H9 (cell line): ENCODE measurements around the gene WDFY1. TPM values are rescaled to one million over a fixed set of nuclear protein-coding genes. Genes with fewer than 3 reads are reported as not detected.

Experiments
- DNase-seq: peaks from one replicate; pipeline ENCODE4 v3.0.0-alpha.2; 2017
- H2AFZ ChIP-seq: one replicate; pipeline ENCODE4 v1.6.1; 2013; ENCODE audit warnings: mild to moderate bottlenecking, low read length, control low read depth, moderate library complexity
- H2AK5ac ChIP-seq: 2 replicates; pipeline ENCODE4 v1.6.1; 2013; ENCODE audit warnings: low read length, control low read depth, mixed read lengths; ENCODE audit not compliant: insufficient read length
- H2BK120ac ChIP-seq: one replicate; pipeline ENCODE4 v1.6.1; 2013; ENCODE audit warnings: low read depth, mild to moderate bottlenecking, low read length, control low read depth, inconsistent platforms; ENCODE audit not compliant: poor library complexity, severe bottlenecking
- H2BK12ac ChIP-seq: 2 replicates; pipeline ENCODE4 v1.6.1; 2013; ENCODE audit warnings: low read length, control low read depth, mixed read lengths, low read depth; ENCODE audit not compliant: insufficient read length
- H2BK15ac ChIP-seq: 2 replicates; pipeline ENCODE4 v1.6.1; 2013; ENCODE audit warnings: low read depth, low read length, control low read depth
- H2BK20ac ChIP-seq: one replicate; pipeline ENCODE4 v1.6.1; 2013; ENCODE audit warnings: low read depth, mild to moderate bottlenecking, low read length, control low read depth, inconsistent platforms; ENCODE audit not compliant: poor library complexity, severe bottlenecking
- H2BK5ac ChIP-seq: 2 replicates; pipeline ENCODE4 v1.6.1; 2013; ENCODE audit warnings: low read length, control low read depth, mixed read lengths; ENCODE audit not compliant: insufficient read length
- H3K14ac ChIP-seq: 2 replicates; pipeline ENCODE4 v1.6.1; 2013; ENCODE audit warnings: low read length, control low read depth; ENCODE audit not compliant: insufficient read depth
- H3K18ac ChIP-seq: 2 replicates; pipeline ENCODE4 v1.6.1; 2013; ENCODE audit warnings: low read depth, mild to moderate bottlenecking, mixed read lengths, low read length, control low read depth; ENCODE audit not compliant: insufficient read length
- H3K23ac ChIP-seq: 2 replicates; pipeline ENCODE4 v1.6.1; 2013; ENCODE audit warnings: low read length, control low read depth, mixed read lengths, low read depth; ENCODE audit not compliant: insufficient read length
- H3K23me2 ChIP-seq: 2 replicates; pipeline ENCODE4 v1.6.1; 2013; ENCODE audit warnings: low read depth, mild to moderate bottlenecking, mixed read lengths, low read length, control low read depth; ENCODE audit not compliant: insufficient read length, poor library complexity, severe bottlenecking
- H3K27ac ChIP-seq: 2 replicates; pipeline ENCODE4 v1.5.1; 2013; ENCODE audit warnings: low read length, control low read depth, mixed read lengths, low read depth; ENCODE audit not compliant: insufficient read length
- H3K27me3 ChIP-seq: 2 replicates; pipeline ENCODE4 v1.6.1; 2013; ENCODE audit warnings: low read length, control low read depth, inconsistent platforms; ENCODE audit not compliant: insufficient read depth
- H3K4ac ChIP-seq: 2 replicates; pipeline ENCODE4 v1.6.1; 2013; ENCODE audit warnings: low read depth, mild to moderate bottlenecking, control low read depth, inconsistent platforms, low read length, moderate library complexity
- H3K4me1 ChIP-seq: 2 replicates; pipeline ENCODE4 v1.6.1; 2013; ENCODE audit warnings: low read length, control low read depth, inconsistent platforms; ENCODE audit not compliant: insufficient read depth
- H3K4me2 ChIP-seq: 2 replicates; pipeline ENCODE4 v1.6.1; 2013; ENCODE audit warnings: low read length, control low read depth, mixed read lengths; ENCODE audit not compliant: insufficient read length, insufficient read depth
- H3K56ac ChIP-seq: 2 replicates; pipeline ENCODE4 v1.6.1; 2013; ENCODE audit warnings: low read depth, mild to moderate bottlenecking, mixed read lengths, low read length, control low read depth; ENCODE audit not compliant: insufficient read length
- H3K79me1 ChIP-seq: 2 replicates; pipeline ENCODE4 v1.6.1; 2013; ENCODE audit warnings: low read depth, mild to moderate bottlenecking, moderate library complexity, low read length, control low read depth, inconsistent platforms; ENCODE audit not compliant: insufficient read depth, poor library complexity, severe bottlenecking
- H3K79me2 ChIP-seq: 2 replicates; pipeline ENCODE4 v1.6.1; 2013; ENCODE audit warnings: low read length, control low read depth, inconsistent platforms; ENCODE audit not compliant: insufficient read depth
- H3K9ac ChIP-seq: 2 replicates; pipeline ENCODE4 v1.6.1; 2013; ENCODE audit warnings: low read length, control low read depth, mixed read lengths; ENCODE audit not compliant: insufficient read length; ENCODE audit errors: extremely low read depth
- H3K9me3 ChIP-seq: one replicate; pipeline ENCODE4 v1.6.1; 2013; ENCODE audit warnings: low read depth, low read length, inconsistent platforms; ENCODE audit not compliant: control insufficient read depth
- H3T11ph ChIP-seq: one replicate; pipeline ENCODE4 v1.6.1; 2013; ENCODE audit warnings: mild to moderate bottlenecking, low read length, control low read depth, inconsistent platforms
- H4K20me1 ChIP-seq: one replicate; pipeline ENCODE4 v1.6.1; 2013; ENCODE audit not compliant: control insufficient read depth, insufficient read length, insufficient read depth
- H4K5ac ChIP-seq: 2 replicates; pipeline ENCODE4 v1.6.1; 2013; ENCODE audit warnings: low read depth, mild to moderate bottlenecking, mixed read lengths, low read length, control low read depth; ENCODE audit not compliant: insufficient read length
- H4K8ac ChIP-seq: replicated peaks from 2 replicates; pipeline ENCODE4 v1.6.1; 2013; ENCODE audit warnings: low read length, control low read depth, mixed read lengths, low read depth; ENCODE audit not compliant: insufficient read length
- H4K91ac ChIP-seq: 2 replicates; pipeline ENCODE4 v1.6.1; 2013; ENCODE audit warnings: low read depth, mild to moderate bottlenecking, moderate library complexity, mixed read lengths, low read length, control low read depth; ENCODE audit not compliant: insufficient read length
- H3K27ac Mint-ChIP-seq, 3 experiments: 2 replicates in 2 of 3; 3 replicates in 1 of 3; pipeline ENCODE4 v1.8.0; 2020 to 2021; ENCODE audit warnings: mixed read lengths in 3 of 3, mild to moderate bottlenecking in 1 of 3, moderate library complexity in 1 of 3
- H3K27me3 Mint-ChIP-seq: 2 replicates; pipeline ENCODE4 v1.8.0; 2021; ENCODE audit warnings: low read depth, mild to moderate bottlenecking, moderate library complexity, mixed read lengths
- H3K36me3 Mint-ChIP-seq, 3 experiments: 2 replicates in 2 of 3; 3 replicates in 1 of 3; pipeline ENCODE4 v1.8.0; 2020 to 2021; ENCODE audit warnings: low read depth in 3 of 3, mixed read lengths in 3 of 3; ENCODE audit not compliant: insufficient read depth in 1 of 3
- H3K4me1 Mint-ChIP-seq, 2 experiments: 2 replicates each; pipeline ENCODE4 v1.8.0; 2020; ENCODE audit warnings: mixed read lengths in 2 of 2
- H3K4me3 Mint-ChIP-seq, 2 experiments: 2 replicates in 1 of 2; 3 replicates in 1 of 2; pipeline ENCODE4 v1.8.0; 2020 to 2021; ENCODE audit warnings: mild to moderate bottlenecking in 2 of 2, mixed read lengths in 2 of 2, moderate library complexity in 1 of 2
- H3K9me3 Mint-ChIP-seq, 2 experiments: 2 replicates in 1 of 2; 3 replicates in 1 of 2; pipeline ENCODE4 v1.8.0; 2020; ENCODE audit warnings: mild to moderate bottlenecking in 2 of 2, mixed read lengths in 2 of 2, moderate library complexity in 1 of 2
- CTCF ChIP-seq: fragments of 200-600 bp; sonication (generic); conservative IDR thresholded peaks from 3 replicates; pipeline ENCODE4 v1.8.0; 2021; ENCODE audit warnings: antibody characterized with exemption, mild to moderate bottlenecking
- WGBS: extraction: QIAGEN DNeasy Blood & Tissue Kit; methylation state at CpG from one replicate; pipeline ENCODE4 v1.1.7; 2013; ENCODE audit warnings: missing lambda C conversion rate, low lambda C conversion rate, mixed read lengths; ENCODE audit not compliant: insufficient read length; ENCODE audit errors: extremely low coverage; 5-methylcytosine and 5-hydroxymethylcytosine counted together
- total RNA-seq: library from RNA; stranded (reverse); gene quantifications from 2 replicates; pipeline ENCODE4 v1.2.1, GENCODE V29; 2021

WDFY1 gene
- total RNA-seq, 1 experiment from 2014 or later = 54.1 TPM

- H4K20me1 ChIP-seq = no peaks in the 10 kb centered on the region
- no peak overlapping the region for H3K4me3 Mint-ChIP-seq
- H3K79me1 ChIP-seq = no peaks in the 10 kb centered on the region
- H3K79me2 ChIP-seq = no peaks in the 10 kb centered on the region
- H3K56ac ChIP-seq = no peak overlapping the region
- H3K23ac ChIP-seq = no peak overlapping the region
- H3K23me2 ChIP-seq = no peaks in the 10 kb centered on the region
- peaks cover 4 to 12% of the 10 kb centered on the region in 2 experiments; a peak in 3 of 4 replicates for H3K4me1 Mint-ChIP-seq
- WGBS = no CpG with 5 or more reads among the region's 3 CpGs
- no peaks in the 10 kb centered on the region for H3K36me3 Mint-ChIP-seq
- no peak overlapping the region for H3K18ac ChIP-seq
- H3K9me3 ChIP-seq = no peaks in the 10 kb centered on the region
- H3K14ac ChIP-seq = no peak overlapping the region
- H2BK5ac ChIP-seq = no peak overlapping the region
- H2AFZ ChIP-seq = no peak overlapping the region
- no peak overlapping the region for H3K9ac ChIP-seq
- no peak overlapping the region for H3K4ac ChIP-seq
- DNase-seq = no peak
- H2BK12ac ChIP-seq = no peak overlapping the region
- H2AK5ac ChIP-seq = no peak overlapping the region
- no peak overlapping the region for H4K5ac ChIP-seq
- no peak for TF ChIP-seq CTCF
- no peaks in the 10 kb centered on the region; the same call in 1 of the 2 replicates for H3K27me3 Mint-ChIP-seq
- no peak overlapping the region for H4K91ac ChIP-seq
- H4K8ac ChIP-seq = no peak overlapping the region
- no peak overlapping the region for H2BK20ac ChIP-seq
- no peak overlapping the region for H2BK15ac ChIP-seq
- no peak overlapping the region for H3K4me2 ChIP-seq
- H3K27ac ChIP-seq = no peak overlapping the region
- no peaks in the 10 kb centered on the region for H3K4me1 ChIP-seq
- no peak overlapping the region for H3T11ph ChIP-seq
- H3K9me3 Mint-ChIP-seq = no peaks in the 10 kb centered on the region
- H3K27me3 ChIP-seq = no peaks in the 10 kb centered on the region
- H3K27ac Mint-ChIP-seq = no peak overlapping the region
- no peak overlapping the region for H2BK120ac ChIP-seq
Measured at GRCh38 chr2:223973606-223974005, 28.5 kb upstream of the WDFY1 start.
